HUDEP-2 (cell line): ENCODE data around the gene OGFOD3.
"Not testable (repeated sequence)": the region's sequence is repeated elsewhere in the genome, so short reads cannot be mapped to it uniquely, and the experiment has no call there.

Experiments
- DNase-seq, 76 experiments: peaks; one replicate each; lab custom pipeline; 2025; ENCODE audit not compliant: unreplicated experiment in 76 of 76; lab: John Stamatoyannopoulos, UW

Gene OGFOD3

GRCh38 chr17:82435601-82436583, 17.5 kb upstream of the OGFOD3 start:
- DNase-seq = no peak

GRCh38 chr17:82435103-82435502, 16.7 kb upstream of the OGFOD3 start:
- DNase-seq = no peak

GRCh38 chr17:82434216-82434565, 15.8 kb upstream of the OGFOD3 start:
- DNase-seq = no peak

GRCh38 chr17:82433560-82434215, 15.3 kb upstream of the OGFOD3 start:
- DNase-seq = no peak

GRCh38 chr17:82432017-82432416, 13.6 kb upstream of the OGFOD3 start:
- no peak for DNase-seq

GRCh38 chr17:82429824-82430223, 11.4 kb upstream of the OGFOD3 start:
- DNase-seq = peak in 2 of 76 experiments; percentile 17 to 18

GRCh38 chr17:82428546-82428945, 10.2 kb upstream of the OGFOD3 start:
- DNase-seq = no peak

GRCh38 chr17:82424863-82425159, 6.4 kb upstream of the OGFOD3 start:
- DNase-seq = no peak

GRCh38 chr17:82424001-82424862, 5.8 kb upstream of the OGFOD3 start:
- peak in 48 of 76 experiments; percentile 3 to 62 (median 30) for DNase-seq

- no peak for DNase-seq
These were observed 1.2 kb upstream of the OGFOD3 start for GRCh38 chr17:82419540-82419939.

- DNase-seq = peak in 2 of 76 experiments; percentile 12 to 19
These were observed 1.6 kb downstream of the OGFOD3 start for GRCh38 chr17:82416771-82417170.

- DNase-seq = no peak
These were observed 2.1 kb downstream of the OGFOD3 start for GRCh38 chr17:82416264-82416663.

GRCh38 chr17:82415786-82416185, 2.6 kb downstream of the OGFOD3 start:
- DNase-seq = no peak

- no peak for DNase-seq
These were observed 3.0 kb downstream of the OGFOD3 start for GRCh38 chr17:82415336-82415735.

- DNase-seq = peak in 56 of 76 experiments; percentile 9 to 72 (median 47)
These were observed 3.7 kb downstream of the OGFOD3 start for GRCh38 chr17:82414548-82415281.

GRCh38 chr17:82412535-82413520, 5.6 kb downstream of the OGFOD3 start:
- DNase-seq = peak in 17 of 76 experiments; percentile 8 to 59 (median 16)

- DNase-seq = not testable (repeated sequence)
These were observed 6.3 kb downstream of the OGFOD3 start for GRCh38 chr17:82412081-82412480.

- DNase-seq = no peak
These were observed 6.9 kb downstream of the OGFOD3 start for GRCh38 chr17:82411396-82412053.
